ENCODE results near the gene PEPD. TPM values are rescaled to one million over a fixed set of nuclear protein-coding genes. Genes with fewer than 3 reads are reported as not detected.

PEPD gene
- total RNA-seq, 8 experiments from 2014 or later: 15.1 to 113 (median 40.7) TPM

DNA sequence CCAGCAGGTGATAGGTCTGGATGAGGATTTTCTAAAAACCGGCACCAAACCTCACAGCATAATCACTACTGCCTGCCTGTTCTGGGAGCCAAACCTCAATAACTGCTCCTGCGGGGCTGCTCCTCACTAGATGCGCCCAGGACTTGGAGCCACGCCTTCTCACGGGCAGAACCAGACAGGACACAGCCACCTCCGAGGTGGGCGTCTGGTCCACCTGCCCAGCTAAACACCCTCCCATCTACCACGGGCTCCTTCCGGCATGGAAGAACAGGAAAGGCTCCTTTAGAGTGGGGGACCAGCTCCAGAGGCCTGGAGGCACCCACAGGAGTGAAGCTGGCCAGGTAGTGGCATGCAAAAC, 73.5 kb downstream of the PEPD start:
- no peak for ATAC-seq (replicated peaks in 6 of 8)
- Histone ChIP-seq H3K4me1 (replicated peaks in 1 of 2) (peaks cover 14 to 20% of the 10 kb centered on the region in 2 donors), H3K4me3 (no peak overlapping the region), H3K27ac (no peak overlapping the region)
- 20 to 100% (median 80%) methylated on average over 1 to 2 of the region's 9 CpGs; no CpG with 5 or more reads in 5 of the 10 experiments for WGBS, 10 experiments
- in situ Hi-C loops (cut with MboI; ENCODE audit: low pct_unique_long_range_greater_than_20kb in 2 of 9, low sequenced_read_pairs in 9 of 9, unreplicated experiment in 9 of 9): loop anchor here in 4 of 9 experiments (25.0 kb wide), 1 partner anchor 314 kb away; no protein-coding TSS in a partner anchor

DNA sequence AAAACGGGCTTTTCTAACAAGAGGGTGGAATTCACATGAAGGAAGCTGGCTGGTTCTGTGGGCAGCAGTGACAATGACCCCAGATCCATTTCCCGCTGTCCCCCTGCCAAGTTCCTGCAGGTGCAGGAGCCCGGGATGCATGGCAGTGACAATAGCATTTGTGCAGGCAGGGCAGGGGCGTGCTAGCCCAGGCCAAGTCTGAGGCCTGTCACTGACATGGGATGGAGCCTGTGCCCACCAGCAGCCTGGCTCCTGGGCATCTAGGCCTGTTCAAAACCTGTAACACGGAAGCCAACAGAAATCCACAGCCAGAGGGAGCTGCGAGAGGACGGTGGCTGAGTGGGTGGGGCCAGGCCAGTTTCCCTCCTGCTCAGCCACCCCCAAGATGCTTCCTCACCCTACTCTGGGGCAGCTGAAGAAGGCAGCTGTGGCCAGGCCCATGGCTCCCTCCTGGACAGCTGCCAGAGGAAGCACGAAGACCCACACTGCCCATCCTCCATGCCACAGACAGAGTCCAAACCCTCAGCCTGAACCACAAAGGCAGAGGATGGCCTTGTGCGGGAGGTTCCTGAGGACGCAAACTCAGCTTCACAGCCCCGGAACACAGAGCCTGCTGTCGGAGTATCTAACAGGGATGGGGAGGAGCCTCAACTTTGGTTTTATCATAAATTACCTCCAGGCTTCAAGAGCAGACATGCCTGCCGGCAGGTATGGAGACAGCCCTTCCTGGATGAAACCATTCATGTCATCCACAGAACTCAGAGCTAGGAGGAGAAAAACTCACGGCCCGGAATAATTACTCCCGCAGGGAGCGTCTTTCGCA, 74.0 kb downstream of the PEPD start:
- H3K27ac ChIP-seq: no peak overlapping the region
- ATAC-seq (replicated peaks in 6 of 8): no peak
- in situ Hi-C loops (cut with MboI; ENCODE audit: low pct_unique_long_range_greater_than_20kb in 2 of 9, low sequenced_read_pairs in 9 of 9, unreplicated experiment in 9 of 9): loop anchor here in 4 of 9 experiments (25.0 kb wide), 1 partner anchor 315 kb away; no protein-coding TSS in a partner anchor

DNA sequence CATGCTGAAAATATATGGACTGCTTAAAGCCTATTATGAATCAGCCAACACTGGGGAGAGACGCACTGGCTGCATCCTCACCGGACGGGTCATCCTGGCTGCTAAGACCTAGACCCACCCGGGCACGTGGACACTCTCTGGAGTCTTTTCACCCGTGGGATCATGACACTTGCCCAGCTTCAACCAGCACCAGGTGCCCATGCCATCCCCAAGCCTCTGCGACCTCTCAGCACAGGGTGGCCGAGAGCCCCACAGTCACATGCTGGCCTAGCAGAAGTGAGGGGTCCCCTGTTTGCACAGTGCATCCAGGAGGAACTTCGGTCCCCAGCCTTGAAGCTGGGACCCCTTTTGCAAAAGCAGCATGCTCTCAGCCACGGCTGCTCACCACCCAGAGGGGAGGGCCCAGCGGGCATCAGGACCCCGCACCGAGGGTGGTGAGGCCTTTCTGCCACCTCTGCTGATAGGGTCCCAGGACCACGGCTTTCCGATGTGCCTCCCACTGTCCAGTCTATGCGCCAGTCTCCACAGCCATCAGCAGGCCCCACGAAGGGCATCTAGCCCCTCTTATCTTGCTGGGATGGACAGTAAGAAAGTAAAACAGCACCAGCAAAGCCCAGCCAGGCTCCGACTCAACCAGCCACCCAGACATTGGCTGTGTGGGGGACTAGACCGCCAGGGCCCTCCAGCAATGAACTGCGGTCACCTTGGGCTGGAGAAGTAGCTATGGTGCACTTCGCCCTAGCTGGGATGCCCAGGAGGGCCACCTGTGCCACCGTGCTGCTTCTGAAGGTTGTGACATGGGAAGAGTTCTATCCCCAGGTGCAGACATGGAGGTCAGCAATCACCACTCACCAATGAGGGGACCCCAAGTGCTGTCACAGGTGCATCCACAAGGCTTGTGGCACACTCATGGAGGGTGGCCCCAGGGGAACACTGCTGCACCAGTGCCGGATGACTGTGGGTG, 75.0 kb downstream of the PEPD start:
- peaks cover 14% of the 10 kb centered on the region in 2 donors for H3K4me1 ChIP-seq (replicated peaks in 1 of 2)
- peak overlapping the region in 1 of 2 donors; percentile 30 for H3K27ac ChIP-seq
- in situ Hi-C loops (cut with MboI; ENCODE audit: low pct_unique_long_range_greater_than_20kb in 2 of 9, low sequenced_read_pairs in 9 of 9, unreplicated experiment in 9 of 9): loop anchor here in 4 of 9 experiments (25.0 kb wide), 1 partner anchor 316 kb away; no protein-coding TSS in a partner anchor
- no peak overlapping the region for H3K4me3 ChIP-seq
- WGBS, 10 experiments: 0 to 100% (median 88%) methylated on average over 2 to 15 of the region's 23 CpGs; no CpG with 5 or more reads in 3 of the 10 experiments
- peak in 4 of 8 experiments; percentile 22 to 61 (median 46) for ATAC-seq (replicated peaks in 6 of 8)

More for the DNA sequence above, 74.0 kb downstream of the PEPD start:
- Histone ChIP-seq H3K4me1 (replicated peaks in 1 of 2) (peaks cover 14% of the 10 kb centered on the region in 2 donors), H3K4me3 (no peak overlapping the region)
- 48 to 100% (median 82%) methylated on average over 1 to 9 of the region's 18 CpGs; no CpG with 5 or more reads in 2 of the 10 experiments for WGBS, 10 experiments

DNA sequence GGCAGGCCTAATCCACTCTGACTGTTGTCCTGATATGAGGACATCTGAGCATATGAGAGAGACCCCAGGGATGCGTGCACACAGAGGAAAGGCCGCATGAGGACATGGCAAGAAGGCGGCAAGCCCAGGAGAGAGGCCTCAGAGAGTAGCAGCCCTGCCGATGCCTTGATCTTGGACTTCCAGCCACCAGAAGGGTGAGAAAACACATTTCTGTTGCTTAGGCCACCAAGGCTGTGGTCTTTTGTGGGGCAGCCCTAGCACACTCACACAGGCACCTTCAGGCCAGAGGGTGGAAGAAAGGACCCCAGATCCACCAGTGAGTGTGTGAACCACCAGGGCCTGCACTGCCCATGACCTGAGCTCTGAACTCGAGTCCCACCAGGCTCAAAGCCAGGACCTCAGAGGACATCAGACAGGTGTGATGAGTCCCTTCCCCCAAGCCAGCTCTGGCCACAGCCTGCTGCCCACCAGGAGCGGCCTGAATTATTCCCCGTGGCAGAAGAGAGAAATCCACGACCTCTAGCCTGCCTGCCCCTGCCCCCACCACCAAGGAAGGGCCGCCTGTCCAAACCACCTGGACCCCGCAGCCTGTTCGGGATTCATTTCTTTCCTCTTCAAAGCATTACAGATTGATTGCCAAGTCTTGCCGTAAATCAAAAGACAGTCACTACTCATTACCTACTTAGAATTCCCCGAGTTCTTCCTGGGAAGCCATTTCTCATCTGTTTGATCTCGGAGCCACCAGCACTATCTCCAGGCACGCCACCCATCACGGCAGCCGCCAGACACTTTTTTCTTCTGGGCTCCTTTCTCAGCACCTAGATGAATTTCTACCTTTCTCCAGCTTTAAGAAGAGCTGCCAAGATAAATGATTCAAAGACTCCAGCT, 75.9 kb downstream of the PEPD start:
- Histone ChIP-seq H3K4me1 (replicated peaks in 1 of 2) (peaks cover 14% of the 10 kb centered on the region in 2 donors), H3K4me3 (no peak overlapping the region), H3K27ac (peak overlapping the region; percentile 41 to 55)
- 57 to 100% (median 81%) methylated on average over 1 to 8 of the region's 17 CpGs; no CpG with 5 or more reads in 1 of the 10 experiments for WGBS, 10 experiments
- in situ Hi-C loops (cut with MboI; ENCODE audit: low pct_unique_long_range_greater_than_20kb in 2 of 9, low sequenced_read_pairs in 9 of 9, unreplicated experiment in 9 of 9): loop anchor here in 4 of 9 experiments (25.0 kb wide), 1 partner anchor 317 kb away; no protein-coding TSS in a partner anchor
- ATAC-seq (replicated peaks in 6 of 8): peak in 4 of 8 experiments; percentile 16 to 66 (median 58)

DNA sequence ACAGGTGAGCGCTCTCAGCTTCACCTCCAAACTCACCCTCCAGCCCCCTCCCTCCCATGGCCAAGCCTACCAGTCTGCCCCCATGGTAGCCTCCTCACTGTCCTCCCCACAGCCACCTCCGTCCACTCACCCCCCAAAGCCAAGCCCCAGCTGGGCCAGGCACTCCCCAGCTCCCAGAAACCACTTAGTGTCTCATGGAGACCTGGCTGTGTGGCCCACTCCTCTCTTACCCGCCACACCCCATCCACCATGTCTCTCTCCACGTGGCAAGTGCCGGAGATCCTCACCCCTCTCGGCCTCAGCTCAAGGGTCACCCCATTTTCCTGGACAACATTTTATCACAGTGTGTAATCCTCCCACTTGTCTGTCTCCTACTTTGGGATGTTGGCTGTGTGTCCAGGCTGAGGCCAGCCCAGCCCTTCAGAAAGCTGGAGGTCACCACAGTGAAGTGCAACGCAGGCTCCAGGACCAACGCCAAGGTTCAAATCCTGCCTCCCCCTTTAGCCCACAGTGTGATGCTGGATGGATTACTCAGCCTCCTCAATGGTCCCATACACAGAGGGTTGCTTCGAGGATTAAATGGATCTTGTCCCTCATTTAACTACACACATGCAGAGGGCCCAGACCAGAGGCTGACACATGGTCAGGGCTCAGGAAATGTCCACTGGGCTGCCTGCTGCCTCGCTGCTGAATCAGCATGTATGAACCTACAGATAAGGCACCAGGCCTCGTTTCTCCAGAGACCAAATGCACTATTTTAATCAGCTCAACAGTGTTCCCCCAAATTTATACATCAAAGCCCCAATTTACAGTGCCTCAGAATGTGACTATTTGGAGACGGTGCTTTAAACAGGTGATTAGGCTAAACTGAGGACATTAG, 76.8 kb downstream of the PEPD start:
- Histone ChIP-seq H3K4me1 (replicated peaks in 1 of 2) (peaks cover 14% of the 10 kb centered on the region in 2 donors), H3K4me3 (no peak overlapping the region), H3K27ac (no peak overlapping the region)
- WGBS, 10 experiments: 60 to 100% (median 93%) methylated on average over 1 to 2 of the region's 12 CpGs; no CpG with 5 or more reads in 3 of the 10 experiments
- in situ Hi-C loops (cut with MboI; ENCODE audit: low pct_unique_long_range_greater_than_20kb in 2 of 9, low sequenced_read_pairs in 9 of 9, unreplicated experiment in 9 of 9): loop anchor here in 4 of 9 experiments (25.0 kb wide), 1 partner anchor 317 kb away; no protein-coding TSS in a partner anchor
- ATAC-seq (replicated peaks in 6 of 8): no peak

DNA sequence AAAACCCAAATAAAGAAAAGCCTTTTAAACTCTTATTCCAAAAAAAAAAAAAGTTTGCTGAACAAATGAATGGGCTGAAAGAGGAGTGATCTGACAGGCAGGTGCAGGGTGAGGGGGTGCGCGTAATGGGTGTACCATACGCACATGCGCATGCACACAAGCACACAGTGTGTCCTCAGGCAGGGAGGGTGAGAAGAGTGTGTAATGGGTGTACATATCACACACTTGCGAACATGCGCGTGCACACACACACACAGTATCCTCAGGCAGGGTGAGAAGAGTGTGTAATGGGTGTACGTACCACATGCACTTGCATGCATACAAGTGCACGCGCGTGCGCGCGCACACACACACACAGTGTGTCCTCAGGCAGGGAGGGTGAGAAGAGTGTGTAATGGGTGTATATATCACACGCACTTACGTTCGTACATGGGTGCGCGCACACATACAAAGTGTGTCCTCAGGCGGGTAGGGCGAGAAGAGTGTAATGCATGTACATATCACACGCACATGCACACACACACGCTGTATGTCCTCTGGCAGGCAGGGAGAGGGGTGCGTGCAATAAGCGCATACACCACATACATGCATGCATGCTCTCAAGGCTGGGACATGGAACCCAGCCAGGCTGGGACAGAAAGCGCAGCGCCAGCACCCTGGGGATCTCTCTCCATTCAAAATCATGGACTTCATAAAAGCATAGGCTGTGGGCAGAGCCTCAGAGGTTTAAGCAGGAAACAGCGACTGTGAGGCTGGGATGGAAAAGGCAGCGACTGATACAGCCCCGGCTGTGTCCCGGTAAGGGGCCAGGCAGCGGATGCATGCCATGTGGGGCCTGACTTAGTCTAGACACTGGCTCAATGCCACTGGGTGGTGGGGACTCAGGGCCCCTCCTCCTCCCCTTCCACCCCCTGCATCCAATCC, 77.7 kb downstream of the PEPD start:
- in situ Hi-C loops (cut with MboI; ENCODE audit: low pct_unique_long_range_greater_than_20kb in 2 of 9, low sequenced_read_pairs in 9 of 9, unreplicated experiment in 9 of 9): loop anchor here in 4 of 9 experiments (25.0 kb wide), 1 partner anchor 318 kb away; no protein-coding TSS in a partner anchor
- no peak overlapping the region for H3K4me3 ChIP-seq
- 79 to 100% (median 87%) methylated on average over 3 to 19 of the region's 32 CpGs for WGBS, 10 experiments
- no peak overlapping the region for H3K27ac ChIP-seq
- H3K4me1 ChIP-seq (replicated peaks in 1 of 2): peaks cover 14% of the 10 kb centered on the region in 2 donors
- peak in 3 of 8 experiments; percentile 6 to 58 (median 57) for ATAC-seq (replicated peaks in 6 of 8)

DNA sequence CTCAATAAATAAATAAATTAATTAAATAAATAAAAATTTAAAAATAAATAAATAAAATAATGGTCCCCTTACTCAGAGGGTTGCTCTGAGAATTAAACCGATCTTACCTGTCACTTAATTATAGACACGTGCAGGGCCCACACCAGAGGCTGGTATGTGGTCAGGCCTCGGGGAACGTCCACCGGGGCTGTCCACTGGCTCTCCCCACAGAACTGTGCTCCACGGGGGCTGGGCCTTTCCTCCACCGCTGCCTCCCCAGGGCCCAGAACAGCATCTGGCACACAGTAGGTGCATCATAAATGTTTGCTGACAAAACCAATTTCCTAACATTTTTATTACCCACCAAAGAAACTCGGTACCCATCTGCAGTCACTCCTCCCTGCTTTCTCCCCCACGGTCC, 78.9 kb downstream of the PEPD start:
- in situ Hi-C loops (cut with MboI; ENCODE audit: low pct_unique_long_range_greater_than_20kb in 2 of 9, low sequenced_read_pairs in 9 of 9, unreplicated experiment in 9 of 9): loop anchor here in 4 of 9 experiments (25.0 kb wide), 1 partner anchor 320 kb away; no protein-coding TSS in a partner anchor
- no peak overlapping the region for H3K27ac ChIP-seq
- WGBS, 10 experiments: 93 to 100% (median 100%) methylated on average over 1 to 6 of the region's 9 CpGs; no CpG with 5 or more reads in 1 of the 10 experiments
- no peak for ATAC-seq (replicated peaks in 6 of 8)
- peaks cover 20 to 21% of the 10 kb centered on the region in 2 donors for H3K4me1 ChIP-seq (replicated peaks in 1 of 2)
- no peak overlapping the region for H3K4me3 ChIP-seq

DNA sequence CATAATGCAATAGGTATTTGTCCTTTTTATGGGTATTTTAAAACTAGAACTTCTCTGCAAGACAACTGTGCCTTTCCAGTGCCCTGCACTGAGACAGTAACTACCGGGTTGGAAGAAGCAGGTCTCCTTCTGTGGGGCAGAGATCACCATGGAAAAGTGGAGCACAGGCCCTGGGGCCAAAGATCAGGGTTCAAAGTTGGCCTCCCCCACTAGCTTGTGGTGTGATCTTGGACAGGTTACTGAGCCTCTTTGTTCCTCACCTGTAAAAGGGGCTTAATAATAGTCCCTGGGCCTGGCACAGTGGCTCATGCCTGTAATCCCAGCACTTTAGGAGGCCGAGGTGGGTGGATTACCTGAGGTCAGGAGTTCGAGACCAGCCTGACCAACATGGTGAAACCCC, 79.8 kb downstream of the PEPD start:
- no peak for ATAC-seq (replicated peaks in 6 of 8)
- in situ Hi-C loops (cut with MboI; ENCODE audit: low pct_unique_long_range_greater_than_20kb in 2 of 9, low sequenced_read_pairs in 9 of 9, unreplicated experiment in 9 of 9): loop anchor here in 4 of 9 experiments (25.0 kb wide), 1 partner anchor 320 kb away; no protein-coding TSS in a partner anchor
- WGBS, 10 experiments: 100% methylated on average over 1 to 3 of the region's 3 CpGs; no CpG with 5 or more reads in 5 of the 10 experiments
- no peak overlapping the region for H3K4me3 ChIP-seq
- no peak overlapping the region for H3K27ac ChIP-seq
- peaks cover 28 to 29% of the 10 kb centered on the region in 2 donors for H3K4me1 ChIP-seq (replicated peaks in 1 of 2)

- in situ Hi-C loops (cut with MboI; ENCODE audit: low pct_unique_long_range_greater_than_20kb in 2 of 9, low sequenced_read_pairs in 9 of 9, unreplicated experiment in 9 of 9): loop anchor here in 4 of 9 experiments (25.0 kb wide), 1 partner anchor 321 kb away; no protein-coding TSS in a partner anchor
- peaks cover 27 to 29% of the 10 kb centered on the region in 2 donors for H3K4me1 ChIP-seq (replicated peaks in 1 of 2)
- no peak for ATAC-seq (replicated peaks in 6 of 8)
- 17 to 94% (median 90%) methylated on average over 1 to 8 of the region's 11 CpGs; no CpG with 5 or more reads in 5 of the 10 experiments for WGBS, 10 experiments
- no peak overlapping the region for H3K4me3 ChIP-seq
- no peak overlapping the region for H3K27ac ChIP-seq
Measured at GRCh38 chr19:33441277-33441699, 80.3 kb downstream of the PEPD start.

- Histone ChIP-seq H3K4me3 (no peak overlapping the region), H3K4me1 (replicated peaks in 1 of 2) (peaks cover 25 to 29% of the 10 kb centered on the region in 2 donors), H3K27ac (no peak overlapping the region)
- ATAC-seq (replicated peaks in 6 of 8): no peak
- 73 to 100% (median 97%) methylated on average over 1 to 5 of the region's 7 CpGs; no CpG with 5 or more reads in 2 of the 10 experiments for WGBS, 10 experiments
- in situ Hi-C loops (cut with MboI; ENCODE audit: low pct_unique_long_range_greater_than_20kb in 2 of 9, low sequenced_read_pairs in 9 of 9, unreplicated experiment in 9 of 9): loop anchor here in 4 of 9 experiments (25.0 kb wide), 1 partner anchor 322 kb away; no protein-coding TSS in a partner anchor
Measured at GRCh38 chr19:33440682-33441081, 80.9 kb downstream of the PEPD start.

Data from motor neuron (in vitro differentiated cells).